KMS-11 (cell line): Measurements from ENCODE around the gene RPL26.

Source experiments
- H2AFZ ChIP-seq: fragments of 200-600 bp; sonication (generic); 2 replicates; pipeline ENCODE4 v1.6.1; 2016; ENCODE audit warnings: antibody characterized with exemption, mixed run types, low read depth
- H3K27ac ChIP-seq: fragments of 200-600 bp; sonication (generic); 2 replicates; pipeline ENCODE4 v1.6.1; 2016; ENCODE audit warnings: mild to moderate bottlenecking, mixed run types
- H3K27me3 ChIP-seq: fragments of 200-600 bp; sonication (generic); 2 replicates; pipeline ENCODE4 v1.6.1; 2017; ENCODE audit warnings: mild to moderate bottlenecking, low read depth, mixed run types, moderate library complexity; ENCODE audit not compliant: insufficient read depth
- H3K36me3 ChIP-seq: fragments of 200-600 bp; sonication (generic); 2 replicates; pipeline ENCODE4 v1.6.1; 2017; ENCODE audit warnings: mild to moderate bottlenecking, mixed run types; ENCODE audit not compliant: insufficient read depth
- H3K4me1 ChIP-seq: fragments of 200-600 bp; sonication (generic); 2 replicates; pipeline ENCODE4 v1.6.1; 2016; ENCODE audit warnings: mild to moderate bottlenecking, low read depth, mixed run types; ENCODE audit not compliant: poor library complexity, severe bottlenecking
- H3K4me2 ChIP-seq: fragments of 200-600 bp; sonication (generic); 2 replicates; pipeline ENCODE4 v1.7.0; 2016; ENCODE audit warnings: mild to moderate bottlenecking, mixed run types
- H3K4me3 ChIP-seq: fragments of 200-600 bp; sonication (generic); IDR thresholded peaks from 2 replicates; pipeline ENCODE4 v1.6.1; 2017; ENCODE audit warnings: low read depth, low read length, mixed read lengths; ENCODE audit not compliant: insufficient read depth
- H3K79me2 ChIP-seq: fragments of 200-600 bp; sonication (generic); 2 replicates; pipeline ENCODE4 v1.6.1; 2016; ENCODE audit warnings: low read depth, mixed run types; ENCODE audit not compliant: insufficient read depth
- H3K9ac ChIP-seq: fragments of 200-600 bp; sonication (generic); 2 replicates; pipeline ENCODE4 v1.6.1; 2016; ENCODE audit warnings: mild to moderate bottlenecking, mixed run types
- H4K20me1 ChIP-seq: fragments of 200-600 bp; sonication (generic); 2 replicates; pipeline ENCODE4 v1.6.1; 2016; ENCODE audit warnings: mild to moderate bottlenecking, mixed run types; ENCODE audit not compliant: insufficient read depth
- TF ChIP-seq, protein P1 (sequence below): fragments of 200-600 bp; sonication (generic); conservative IDR thresholded peaks from 2 replicates; pipeline ENCODE4 v1.6.1; 2017; ENCODE audit warnings: low read depth, mild to moderate bottlenecking, antibody characterized with exemption, low read length, moderate library complexity, mixed read lengths

Gene RPL26

DNA sequence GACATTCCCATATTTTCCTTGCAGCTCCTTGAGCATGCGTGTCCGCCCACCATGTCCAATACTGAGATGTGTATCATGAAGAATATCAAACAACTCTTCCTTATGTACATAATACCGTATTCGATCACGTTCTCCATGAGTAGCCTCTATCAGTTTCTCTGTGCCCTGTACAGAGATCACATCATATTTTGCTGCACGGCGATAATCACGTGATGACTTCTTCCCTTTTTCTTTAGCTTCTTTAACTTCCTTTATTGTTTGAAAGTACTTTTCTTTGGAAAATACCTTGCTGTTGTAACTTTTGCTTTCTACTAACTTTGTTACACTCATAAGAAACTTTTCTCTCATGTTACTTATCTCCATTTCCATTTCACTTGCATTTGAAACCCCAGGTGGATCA lies 13.0 kb downstream of the RPL26 start:
- Histone ChIP-seq H3K36me3 (no peaks in the 10 kb centered on the region), H4K20me1 (no peaks in the 10 kb centered on the region), H3K27me3 (no peaks in the 10 kb centered on the region), H3K79me2 (no peaks in the 10 kb centered on the region), H3K27ac (no peak overlapping the region), H3K9ac (no peak overlapping the region), H3K4me1 (no peaks in the 10 kb centered on the region), H2AFZ (no peak overlapping the region), H3K4me2 (no peak overlapping the region), H3K4me3 (no peak overlapping the region)
- TF ChIP-seq, protein P1, sequence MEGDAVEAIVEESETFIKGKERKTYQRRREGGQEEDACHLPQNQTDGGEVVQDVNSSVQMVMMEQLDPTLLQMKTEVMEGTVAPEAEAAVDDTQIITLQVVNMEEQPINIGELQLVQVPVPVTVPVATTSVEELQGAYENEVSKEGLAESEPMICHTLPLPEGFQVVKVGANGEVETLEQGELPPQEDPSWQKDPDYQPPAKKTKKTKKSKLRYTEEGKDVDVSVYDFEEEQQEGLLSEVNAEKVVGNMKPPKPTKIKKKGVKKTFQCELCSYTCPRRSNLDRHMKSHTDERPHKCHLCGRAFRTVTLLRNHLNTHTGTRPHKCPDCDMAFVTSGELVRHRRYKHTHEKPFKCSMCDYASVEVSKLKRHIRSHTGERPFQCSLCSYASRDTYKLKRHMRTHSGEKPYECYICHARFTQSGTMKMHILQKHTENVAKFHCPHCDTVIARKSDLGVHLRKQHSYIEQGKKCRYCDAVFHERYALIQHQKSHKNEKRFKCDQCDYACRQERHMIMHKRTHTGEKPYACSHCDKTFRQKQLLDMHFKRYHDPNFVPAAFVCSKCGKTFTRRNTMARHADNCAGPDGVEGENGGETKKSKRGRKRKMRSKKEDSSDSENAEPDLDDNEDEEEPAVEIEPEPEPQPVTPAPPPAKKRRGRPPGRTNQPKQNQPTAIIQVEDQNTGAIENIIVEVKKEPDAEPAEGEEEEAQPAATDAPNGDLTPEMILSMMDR: no peak

DNA sequence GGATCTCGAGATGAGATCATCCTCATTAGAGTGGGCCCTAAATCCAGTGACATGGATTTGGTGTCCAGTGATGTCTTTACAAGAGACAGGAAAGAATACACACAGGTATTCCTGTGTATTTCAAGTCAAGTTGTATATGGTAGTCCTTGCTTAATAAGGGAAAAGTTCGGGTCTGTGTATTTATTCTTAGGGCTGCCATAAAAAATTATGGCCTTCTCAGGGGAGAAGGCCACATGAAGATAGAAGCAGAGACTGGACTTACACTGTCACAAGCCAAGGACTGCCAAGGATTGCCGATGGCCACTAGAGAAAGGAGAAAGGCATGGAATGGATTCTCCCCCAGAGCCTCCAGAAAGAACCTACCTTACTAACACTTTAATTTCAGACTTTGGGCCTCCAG lies 14.8 kb downstream of the RPL26 start:
- Histone ChIP-seq H3K27me3 (no peaks in the 10 kb centered on the region), H3K4me3 (no peak overlapping the region), H3K4me1 (no peaks in the 10 kb centered on the region), H3K4me2 (no peak overlapping the region), H3K79me2 (no peaks in the 10 kb centered on the region), H3K27ac (no peak overlapping the region), H4K20me1 (no peaks in the 10 kb centered on the region), H3K9ac (no peak overlapping the region), H3K36me3 (no peaks in the 10 kb centered on the region), H2AFZ (no peak overlapping the region)
- TF ChIP-seq, protein P1: no peak

DNA sequence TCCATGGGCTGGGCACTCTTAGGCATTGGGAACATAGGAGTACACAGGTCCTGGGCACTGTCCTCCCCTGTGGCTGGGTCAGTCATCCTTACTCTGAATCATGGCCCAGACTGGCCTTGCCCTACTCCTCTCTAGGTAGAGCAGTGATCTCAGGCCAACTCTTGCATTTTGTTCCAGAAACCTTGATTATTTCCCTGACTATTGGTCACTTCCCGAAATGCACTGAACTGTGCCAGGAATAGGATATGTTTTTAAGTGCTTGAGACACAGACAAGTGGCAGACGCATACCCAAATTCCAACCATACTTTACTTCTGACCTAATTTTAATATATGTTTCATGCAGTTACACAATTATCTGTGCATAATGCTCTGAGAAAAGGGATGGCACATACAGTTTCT lies 16.8 kb downstream of the RPL26 start:
- no peaks in the 10 kb centered on the region for H3K4me1 ChIP-seq
- no peaks in the 10 kb centered on the region for H3K79me2 ChIP-seq
- no peaks in the 10 kb centered on the region for H3K36me3 ChIP-seq
- H3K27me3 ChIP-seq: no peaks in the 10 kb centered on the region
- no peak overlapping the region for H3K4me2 ChIP-seq
- no peak overlapping the region for H2AFZ ChIP-seq
- H4K20me1 ChIP-seq: no peaks in the 10 kb centered on the region
- no peak overlapping the region for H3K27ac ChIP-seq
- TF ChIP-seq, protein P1: no peak
- no peak overlapping the region for H3K9ac ChIP-seq
- H3K4me3 ChIP-seq: no peak overlapping the region

DNA sequence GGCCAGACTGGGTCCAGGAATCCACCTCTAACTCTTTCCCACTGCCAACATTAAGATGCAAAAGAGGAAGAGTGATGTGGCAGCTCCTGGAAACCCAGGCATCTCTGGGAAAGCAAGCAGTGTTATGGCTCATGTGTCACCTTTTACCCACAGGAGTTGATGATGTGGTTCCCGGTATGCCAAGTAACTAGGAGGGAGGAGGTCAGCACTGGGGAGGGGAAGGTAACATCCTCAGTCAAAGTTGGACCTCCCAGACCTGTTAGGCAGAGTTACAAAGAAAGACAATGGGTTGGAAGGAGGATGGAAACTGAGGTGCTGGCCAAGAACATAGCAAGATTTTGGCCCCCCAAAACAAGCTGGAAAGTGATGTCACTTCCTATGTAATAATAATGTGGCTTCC lies 17.9 kb downstream of the RPL26 start:
- no peak overlapping the region for H3K4me2 ChIP-seq
- no peak overlapping the region for H3K4me3 ChIP-seq
- no peak overlapping the region for H3K27ac ChIP-seq
- H2AFZ ChIP-seq: no peak overlapping the region
- H3K9ac ChIP-seq: no peak overlapping the region
- no peaks in the 10 kb centered on the region for H3K79me2 ChIP-seq
- H4K20me1 ChIP-seq: no peaks in the 10 kb centered on the region
- TF ChIP-seq, protein P1: no peak
- H3K36me3 ChIP-seq: no peaks in the 10 kb centered on the region
- no peaks in the 10 kb centered on the region for H3K27me3 ChIP-seq
- no peaks in the 10 kb centered on the region for H3K4me1 ChIP-seq
